Suppressor macrophage treated with lipopolysaccharide for 4 hours (primary cell): ENCODE results near the gene KLK13.

Source experiments
- DNase-seq: peaks from one replicate; pipeline ENCODE4 v3.0.0-alpha.2; 2020

KLK13 gene, protein sequence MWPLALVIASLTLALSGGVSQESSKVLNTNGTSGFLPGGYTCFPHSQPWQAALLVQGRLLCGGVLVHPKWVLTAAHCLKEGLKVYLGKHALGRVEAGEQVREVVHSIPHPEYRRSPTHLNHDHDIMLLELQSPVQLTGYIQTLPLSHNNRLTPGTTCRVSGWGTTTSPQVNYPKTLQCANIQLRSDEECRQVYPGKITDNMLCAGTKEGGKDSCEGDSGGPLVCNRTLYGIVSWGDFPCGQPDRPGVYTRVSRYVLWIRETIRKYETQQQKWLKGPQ

DNA sequence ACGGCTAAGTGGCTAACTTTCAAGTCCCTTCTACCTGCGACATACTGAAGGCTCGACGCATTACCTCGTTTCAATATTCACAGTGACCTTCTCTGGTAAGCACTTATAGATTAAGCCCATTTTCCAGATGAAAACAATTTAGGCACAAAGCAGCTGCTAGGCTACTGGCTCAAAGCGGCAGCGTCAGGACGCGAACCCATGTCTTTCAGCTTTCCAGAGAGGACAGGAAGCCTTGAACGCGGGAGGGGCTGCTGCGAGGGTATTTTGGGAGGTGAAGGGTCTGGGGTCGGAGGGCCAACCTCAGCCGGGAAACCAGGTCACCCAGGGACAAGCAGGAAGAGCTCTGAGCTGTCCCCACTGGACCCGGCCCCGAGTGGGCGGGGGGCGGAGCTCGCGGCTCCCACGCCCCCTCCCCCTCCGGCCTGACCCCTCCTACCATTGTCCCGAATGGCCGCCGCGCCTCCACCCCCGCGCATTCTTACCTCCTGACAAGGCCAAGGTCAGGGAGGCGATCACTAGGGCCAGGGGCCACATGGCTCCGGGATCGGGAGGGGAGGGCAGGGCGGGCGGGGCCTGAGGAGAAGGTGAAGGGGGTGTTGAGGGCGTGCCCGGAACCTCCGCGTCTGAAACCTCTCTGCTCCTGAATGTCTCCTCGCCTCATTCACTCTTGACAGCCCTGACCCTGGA, at the start of gene KLK13:
TSS of gene KLK13 (minus strand) at position 559 of the 687 bp plus-strand sequence. CDS start at position 534, 25 bp downstream.
- peak; percentile 6 for DNase-seq

DNA sequence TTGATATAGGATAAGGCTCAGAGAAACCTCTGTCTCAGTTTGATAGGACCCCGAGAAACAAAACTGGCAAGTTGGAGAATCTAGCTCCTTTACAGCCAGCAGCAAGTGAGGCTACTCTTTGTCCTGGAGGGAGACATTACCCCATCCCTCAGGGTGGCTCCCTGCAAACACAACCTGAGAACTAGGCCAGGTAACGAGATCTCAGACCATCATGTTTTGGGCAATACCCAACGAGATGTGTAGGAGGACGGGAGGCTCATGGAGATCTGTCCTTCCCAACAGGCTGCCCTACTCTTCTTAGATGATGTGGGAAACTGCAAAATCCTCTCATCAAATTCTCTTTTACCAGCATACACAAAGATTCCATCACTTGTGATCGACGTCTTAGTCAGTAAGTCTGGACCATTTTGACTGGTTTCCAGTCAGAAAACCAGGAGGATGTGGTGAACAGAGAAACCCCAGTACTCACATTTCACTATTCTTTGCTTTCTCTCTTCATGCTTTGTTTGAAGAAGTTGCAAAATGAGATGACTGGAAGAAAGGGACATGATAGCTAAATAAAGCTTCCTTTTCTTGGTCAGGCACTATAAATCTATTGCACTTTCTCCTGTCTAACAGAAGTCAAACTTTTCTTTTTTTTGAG, 49.3 kb upstream of the KLK13 start:
- DNase-seq = peak; percentile 88

DNA sequence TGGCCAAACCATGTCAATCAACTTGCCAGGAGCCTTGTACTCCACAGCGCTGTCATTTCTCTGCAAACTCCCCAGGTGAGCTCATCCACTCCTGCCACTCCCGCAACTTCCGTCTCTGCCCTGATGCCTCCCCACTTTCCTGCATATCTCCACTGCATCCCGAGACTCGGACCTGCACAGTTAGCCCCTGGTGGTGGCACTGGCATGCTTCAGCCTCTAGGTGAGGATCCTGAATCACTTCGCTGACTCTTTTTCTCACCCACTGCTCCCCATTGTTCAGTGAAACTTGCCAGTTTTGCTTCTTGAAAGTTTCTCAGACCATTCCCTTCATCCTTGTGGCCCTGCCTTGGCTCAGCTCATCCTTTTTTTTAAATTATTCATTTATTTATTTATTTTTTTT, 46.7 kb upstream of the KLK13 start:
- DNase-seq = no peak

DNA sequence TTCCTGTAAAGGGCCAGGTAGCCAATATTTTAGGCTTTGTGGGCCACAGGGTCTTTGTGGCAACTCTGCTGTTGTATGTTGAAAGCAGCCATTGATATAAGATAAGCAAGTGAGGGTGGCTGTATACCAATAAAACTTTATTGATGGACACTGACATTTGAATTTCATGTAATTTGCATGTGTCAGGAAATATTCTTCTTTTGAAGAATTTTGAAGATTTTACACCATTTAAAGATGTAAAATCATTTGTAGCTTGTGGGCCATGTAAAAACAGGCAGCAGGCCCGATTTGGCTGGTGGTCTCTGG, 45.7 kb upstream of the KLK13 start:
- no peak for DNase-seq

DNA sequence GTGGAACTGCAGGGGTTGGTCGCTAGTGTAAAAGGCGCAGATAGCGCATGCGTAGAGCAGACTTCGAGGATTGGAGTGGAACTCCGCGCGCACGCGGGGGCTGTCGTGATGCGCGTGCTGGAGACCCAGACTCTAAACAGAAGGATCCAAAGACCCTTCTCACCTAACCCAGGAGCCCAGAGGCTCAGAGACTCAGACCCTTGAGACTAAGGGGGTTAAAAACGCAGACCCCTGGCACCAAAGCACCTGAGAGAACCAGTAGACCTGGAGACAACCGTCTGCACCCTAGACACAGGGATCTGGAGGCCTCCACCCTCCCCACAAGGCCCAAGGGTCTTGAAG, 43.9 kb upstream of the KLK13 start:
- no peak for DNase-seq

DNA sequence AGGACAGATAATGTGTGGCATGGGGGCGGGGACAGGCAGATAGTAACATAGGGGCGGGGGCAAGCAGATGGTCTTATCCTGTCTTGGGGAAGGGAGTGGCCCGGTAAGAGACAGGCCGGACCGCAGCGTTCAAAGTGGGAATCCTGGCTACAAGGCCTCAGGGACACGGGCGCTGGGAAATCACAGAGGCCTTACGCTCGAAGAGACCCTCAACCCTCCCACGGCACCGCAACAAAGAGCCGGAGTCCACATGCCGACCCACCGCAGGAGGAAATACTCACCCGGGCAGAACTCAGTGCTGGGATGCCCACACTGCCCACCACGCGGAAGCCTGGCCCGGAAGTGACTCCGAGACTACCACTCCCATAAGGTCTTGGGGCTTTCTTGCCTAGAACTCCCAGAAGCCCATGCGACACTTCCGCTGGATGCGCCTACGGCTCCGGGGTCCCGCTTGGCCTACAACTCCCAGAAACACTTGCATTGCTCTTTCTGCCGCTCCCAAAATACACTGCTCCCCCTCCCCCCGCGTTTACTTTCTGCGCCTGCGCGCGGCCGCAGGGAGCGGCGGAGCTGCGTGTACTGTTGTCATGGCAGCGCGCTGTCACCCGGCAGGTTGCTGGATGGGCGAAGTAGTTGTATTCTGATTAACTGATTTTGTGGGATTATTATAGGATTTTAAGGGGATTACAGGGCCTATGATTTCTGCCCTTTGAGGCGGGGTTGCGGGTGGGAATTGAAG, 43.3 kb upstream of the KLK13 start, which contains the start of gene CTU1:
TSS of gene CTU1 (minus strand) at position 344 of the 739 bp plus-strand sequence. CDS start 3,840 bp downstream, outside the sequence.
- peak; percentile 99 for DNase-seq

DNA sequence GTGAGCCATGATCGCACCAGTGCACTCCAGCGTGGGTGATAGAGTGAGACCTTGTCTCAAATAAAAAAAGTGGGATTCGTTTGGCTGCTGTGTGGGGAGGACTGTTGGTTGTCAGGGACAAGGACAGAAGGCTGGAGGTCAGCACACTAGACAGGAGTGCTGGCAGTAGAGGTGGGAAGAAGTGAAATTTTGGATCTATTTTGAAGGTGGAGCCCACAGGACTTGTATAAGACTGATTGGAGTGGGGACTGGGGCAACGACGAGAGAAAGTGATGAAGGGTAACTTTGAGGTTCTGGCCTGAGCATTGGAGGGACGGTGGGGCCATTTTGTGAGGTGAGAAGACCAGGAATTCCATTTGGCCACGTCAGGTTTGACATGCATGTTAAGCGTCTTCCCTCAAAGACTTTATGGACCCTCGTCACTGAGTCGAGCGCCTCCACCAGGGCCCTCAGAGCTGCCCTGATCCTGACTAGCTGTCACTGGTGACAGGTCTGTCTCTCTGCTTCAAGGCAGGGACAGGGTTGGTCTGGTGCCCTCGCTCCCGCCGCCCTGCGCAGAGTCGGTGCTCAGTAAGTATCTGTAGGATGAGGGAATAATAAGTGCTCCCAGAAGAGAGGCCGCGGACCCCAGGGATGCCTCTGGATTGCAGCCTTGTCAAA, 42.6 kb upstream of the KLK13 start:
- DNase-seq = no peak

DNA sequence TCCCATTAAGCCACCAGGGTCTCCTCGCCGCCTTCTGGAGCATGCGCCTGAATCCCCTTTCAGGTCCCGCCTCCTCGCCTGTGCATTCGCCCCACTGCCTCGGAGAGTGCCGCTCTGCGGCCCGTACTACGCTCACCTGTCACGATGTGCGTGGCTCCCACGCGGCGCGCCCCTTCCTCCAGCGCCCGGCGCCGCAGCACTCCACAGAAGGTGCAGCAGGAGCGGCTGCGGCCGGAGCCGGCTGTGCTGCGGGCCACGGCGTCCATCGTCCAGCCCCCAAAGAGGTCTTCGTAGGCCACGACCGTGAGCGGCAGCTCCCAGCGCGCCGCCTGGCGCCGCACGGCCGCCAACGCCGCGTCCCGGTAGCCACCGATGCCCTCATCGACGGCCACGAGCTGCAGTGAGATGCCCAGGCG, 39.0 kb upstream of the KLK13 start:
- no peak for DNase-seq

DNA sequence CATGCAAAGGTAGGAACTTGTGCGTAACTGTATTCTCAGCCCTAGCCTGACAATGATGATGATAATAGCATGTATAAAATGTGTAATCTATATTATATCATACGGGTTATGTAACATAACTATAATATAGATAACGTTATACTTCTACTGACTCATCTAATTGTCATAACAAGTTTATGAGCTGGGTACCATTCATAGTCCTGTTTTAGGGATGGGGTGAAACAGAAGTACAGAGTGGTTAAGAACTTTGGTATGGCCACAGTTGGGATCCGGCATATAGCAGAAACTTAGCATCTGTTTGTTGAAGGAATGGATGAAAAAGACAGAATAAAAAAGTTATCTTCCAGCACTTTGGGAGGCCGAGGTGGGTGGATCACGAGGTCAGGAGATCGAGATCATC, 38.1 kb upstream of the KLK13 start:
- no peak for DNase-seq

DNA sequence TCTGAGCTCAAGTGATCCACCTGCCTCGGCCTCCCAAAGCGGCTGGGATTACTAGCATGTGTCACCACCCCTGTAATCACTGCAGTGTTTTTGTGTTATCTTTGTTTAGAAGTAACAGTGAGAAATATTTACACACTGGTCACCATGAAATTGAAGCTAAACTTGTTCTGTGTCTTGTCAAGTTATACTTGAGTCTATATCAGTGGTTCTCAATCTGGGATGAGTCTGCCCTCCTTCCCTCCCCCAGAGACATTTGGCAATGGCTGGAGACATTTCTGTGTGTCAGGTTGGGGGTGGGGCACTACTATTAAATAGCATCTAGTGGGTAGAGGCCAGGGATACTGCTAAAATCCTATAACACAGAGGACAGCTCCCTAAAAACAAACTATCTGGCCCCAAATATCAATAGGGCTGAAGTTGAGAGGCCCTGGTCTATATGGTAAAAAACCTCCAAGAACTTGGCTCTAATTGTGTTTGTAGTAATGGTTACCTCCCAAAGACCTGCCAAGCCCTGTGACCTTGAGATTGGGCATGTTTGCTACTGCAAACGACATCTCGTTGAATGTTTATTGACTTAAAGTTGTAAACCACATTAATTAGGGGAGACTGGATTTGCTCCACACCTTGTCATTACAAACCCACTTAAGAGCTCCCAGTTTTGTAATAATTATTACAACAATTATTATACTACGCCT, 36.4 kb upstream of the KLK13 start:
- DNase-seq = no peak

DNA sequence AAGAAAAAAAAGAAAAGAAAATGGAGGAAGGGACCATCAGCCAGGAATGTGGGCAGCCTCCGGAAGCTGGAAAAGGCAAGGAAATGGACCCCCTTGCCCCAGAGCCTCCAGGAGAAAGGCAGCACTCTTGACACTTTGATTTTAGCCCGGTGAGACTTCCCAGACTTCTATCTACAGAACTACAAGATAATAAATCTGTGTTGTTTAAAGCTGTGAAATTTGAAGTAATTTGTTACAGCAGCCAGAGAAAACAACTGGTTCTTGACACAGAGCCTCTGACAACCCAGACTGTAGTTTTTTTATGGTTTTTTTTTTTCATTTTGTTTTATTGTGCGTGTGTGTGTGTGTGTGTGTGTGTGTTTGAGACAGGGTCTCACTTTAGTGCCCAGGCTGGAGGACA, 35.7 kb upstream of the KLK13 start:
- DNase-seq = no peak

DNA sequence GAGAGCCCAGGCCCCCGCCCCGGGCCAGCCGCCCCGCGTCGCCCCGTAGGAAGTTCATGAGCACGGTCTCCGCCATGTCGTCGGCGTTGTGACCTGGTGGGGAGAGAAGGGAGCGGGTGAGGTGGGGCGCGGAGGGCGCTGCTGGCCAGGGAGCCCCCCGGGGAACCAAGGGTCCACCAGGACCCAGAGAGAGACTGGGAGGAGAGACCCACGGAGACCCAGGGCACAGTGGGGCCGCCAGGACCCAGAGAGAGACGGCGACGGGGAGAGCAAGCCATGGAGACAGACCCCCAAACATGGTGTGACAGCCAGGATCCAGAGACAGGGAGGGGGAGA, 34.1 kb upstream of the KLK13 start:
- no peak for DNase-seq

DNA sequence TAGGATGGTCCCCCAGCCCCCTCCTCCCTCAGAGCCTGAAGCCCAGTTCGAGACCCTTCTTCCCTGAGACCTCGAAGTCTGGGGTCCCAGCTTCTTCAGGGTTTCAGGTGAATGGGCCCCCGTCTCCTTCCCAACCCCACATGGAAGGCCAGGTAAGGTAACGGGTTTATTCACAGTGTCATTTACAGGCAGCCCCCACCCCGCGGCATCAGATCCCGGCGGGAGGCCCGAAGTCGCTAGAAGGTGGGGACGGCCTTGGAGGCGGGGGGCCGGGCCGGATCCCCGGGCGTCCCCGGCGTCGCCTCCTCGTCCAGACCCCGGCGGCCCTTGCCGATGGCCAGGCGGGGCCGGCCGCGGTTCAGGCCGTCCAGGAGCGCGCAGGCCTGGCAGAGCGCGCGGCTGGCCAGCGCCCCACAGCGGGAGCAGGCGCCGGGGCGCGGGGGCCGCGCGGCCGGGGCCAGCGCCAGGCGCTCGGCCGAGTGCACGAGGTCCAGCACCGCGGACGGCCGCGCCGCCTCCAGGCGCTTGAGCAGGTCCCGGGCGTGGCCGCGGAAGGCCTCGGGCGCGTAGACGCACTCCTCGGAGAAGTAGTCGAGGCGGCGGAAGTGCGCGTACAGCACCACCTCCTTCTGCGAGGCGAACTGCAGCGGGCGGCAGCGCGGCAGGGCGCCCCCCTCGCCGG, 33.6 kb upstream of the KLK13 start:
- peak; percentile 43 for DNase-seq

DNA sequence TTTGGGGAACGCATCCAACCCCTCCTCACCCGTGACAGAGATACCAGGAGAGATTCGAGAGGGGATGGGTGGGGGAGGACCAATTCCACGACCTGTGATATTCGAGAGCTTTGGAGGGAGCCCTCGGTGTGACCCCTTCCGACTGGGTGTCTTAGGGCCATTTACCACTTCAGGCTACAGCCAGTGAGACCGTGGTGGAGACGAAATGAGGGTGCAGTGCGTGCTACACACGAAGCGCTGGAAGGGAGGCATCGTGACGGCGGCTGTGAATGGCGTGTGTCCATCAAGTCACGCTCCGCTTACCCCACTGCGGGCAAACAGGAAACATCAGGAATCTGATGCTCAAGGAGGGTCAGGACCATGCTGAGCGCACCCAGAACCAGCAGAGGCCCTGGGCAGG, 32.9 kb upstream of the KLK13 start:
- DNase-seq = no peak

DNA sequence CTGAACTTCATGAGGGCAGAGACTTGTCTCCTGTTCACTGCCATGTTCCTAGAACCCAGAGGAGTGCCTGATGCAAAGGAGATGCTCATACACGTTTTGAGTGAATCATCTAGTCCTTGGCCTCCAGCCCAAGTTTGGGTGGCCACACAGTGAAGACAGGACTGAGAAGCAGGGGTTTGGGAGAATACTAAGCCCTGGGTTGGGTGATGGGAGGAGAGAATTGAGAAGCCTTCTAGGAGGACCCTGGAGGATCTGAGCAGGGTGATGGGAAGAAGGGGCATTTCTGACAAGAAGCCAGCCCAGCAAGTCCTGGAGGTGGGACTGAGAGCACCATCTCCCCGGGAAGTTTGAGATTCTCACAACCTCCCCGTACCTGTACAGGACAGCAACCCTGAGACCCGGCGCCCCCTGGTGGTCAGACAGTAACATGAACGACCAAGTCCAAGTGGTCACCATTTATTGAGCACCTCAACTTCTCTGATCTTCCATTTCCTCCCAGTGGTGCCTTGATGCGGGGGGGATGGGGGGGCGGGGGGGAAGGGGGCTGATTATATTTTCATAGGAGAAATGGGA, 32.4 kb upstream of the KLK13 start:
- DNase-seq = peak; percentile 59

DNA sequence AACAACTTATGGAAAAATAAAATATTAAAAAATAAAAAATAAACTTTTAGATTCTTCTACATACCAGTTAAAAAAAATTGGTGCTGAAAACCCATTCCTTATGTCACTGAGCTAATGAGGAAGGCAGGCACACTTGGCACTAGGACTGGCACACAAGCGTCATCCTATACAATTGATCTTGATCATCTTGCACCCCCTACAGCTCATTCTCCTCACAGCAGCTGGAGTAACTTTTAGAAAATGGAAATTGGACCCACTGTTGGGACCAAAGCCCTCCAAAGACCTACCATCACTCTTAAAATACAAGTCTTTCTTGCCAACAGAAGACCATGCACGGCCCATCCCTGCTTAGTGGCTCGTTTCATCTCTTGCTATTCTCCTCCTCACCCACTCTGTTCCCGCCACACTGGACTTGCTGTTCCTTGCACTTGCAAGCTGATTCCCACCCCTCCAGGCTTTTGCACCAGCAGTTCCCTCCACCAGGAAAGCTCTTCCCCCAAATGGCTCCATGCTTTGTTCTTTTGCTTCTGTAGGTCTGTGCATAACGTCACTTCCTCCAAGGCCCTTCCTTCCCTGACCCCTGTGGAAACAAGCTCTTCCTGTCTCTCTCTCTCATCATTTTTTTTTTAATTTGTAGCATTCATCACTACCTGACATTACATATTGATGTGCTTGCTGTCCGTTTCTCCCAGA, 31.7 kb upstream of the KLK13 start:
- no peak for DNase-seq

DNA sequence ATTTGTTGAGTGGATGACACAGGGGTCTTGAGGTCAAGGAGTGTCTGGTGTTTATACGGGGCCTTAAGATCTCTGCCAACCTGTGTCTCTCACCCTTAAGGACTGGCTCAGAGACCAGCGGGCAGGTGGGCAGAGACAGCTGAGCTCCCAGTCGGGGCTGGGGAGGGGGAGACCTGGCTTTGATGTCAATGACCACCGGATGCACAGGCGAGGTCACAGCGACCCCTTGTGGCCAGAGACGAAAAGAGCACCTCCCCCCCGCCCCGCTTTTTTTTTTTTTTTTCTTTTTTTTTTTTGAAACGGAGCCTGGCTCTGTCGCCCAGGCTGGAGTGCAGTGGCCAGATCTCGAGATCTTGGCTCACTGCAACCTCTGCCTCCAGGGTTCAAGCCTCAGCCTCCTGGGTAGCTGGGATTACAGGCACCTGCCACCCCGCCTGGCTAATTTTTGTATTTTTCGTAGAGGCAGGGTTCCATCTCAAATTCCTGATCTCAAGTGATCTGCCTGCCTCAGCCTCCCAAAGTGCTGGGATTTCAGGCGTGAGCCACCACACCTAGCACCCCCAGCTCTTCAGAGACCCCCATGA, 29.9 kb upstream of the KLK13 start:
- peak; percentile 54 for DNase-seq

DNA sequence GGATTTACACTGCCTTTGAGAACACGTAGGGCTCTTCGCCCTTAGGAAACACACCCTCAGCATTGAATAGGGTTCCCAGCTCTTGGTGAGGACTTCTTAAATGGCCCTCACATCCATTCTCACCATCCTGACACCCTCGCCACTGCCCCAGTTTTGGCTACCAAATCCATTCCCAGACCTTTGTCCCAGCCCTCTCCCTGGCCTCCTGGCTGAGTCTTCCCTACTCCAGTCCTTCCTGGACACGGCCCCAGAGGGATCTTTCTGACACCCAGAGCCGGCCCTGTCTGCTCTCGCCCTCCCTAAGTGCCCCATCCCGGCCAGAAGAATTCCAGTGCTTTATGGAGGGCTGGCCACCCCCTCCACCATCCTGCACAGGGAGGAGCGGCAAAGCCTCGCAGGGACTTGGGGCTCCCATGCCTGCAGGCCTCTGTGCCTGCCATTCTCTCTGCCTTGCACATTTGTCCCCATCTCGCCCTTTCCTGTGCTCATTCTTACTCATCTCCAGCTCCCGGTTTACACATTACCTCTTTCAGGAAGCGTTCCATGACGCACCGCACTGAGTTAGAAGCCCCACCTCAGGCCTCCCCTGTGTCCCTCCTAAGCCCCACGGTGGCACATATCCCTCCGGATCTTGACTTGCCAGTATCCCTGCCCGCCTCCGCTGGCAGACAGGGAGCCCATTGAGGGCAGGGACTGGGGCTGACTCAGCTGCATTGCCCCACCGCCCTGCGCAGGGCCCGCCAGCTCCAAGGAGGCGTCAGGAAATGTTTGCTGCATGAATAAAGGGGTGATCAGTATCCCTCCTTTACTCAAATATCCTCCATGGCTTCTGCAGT, 28.8 kb upstream of the KLK13 start:
- no peak for DNase-seq

DNA sequence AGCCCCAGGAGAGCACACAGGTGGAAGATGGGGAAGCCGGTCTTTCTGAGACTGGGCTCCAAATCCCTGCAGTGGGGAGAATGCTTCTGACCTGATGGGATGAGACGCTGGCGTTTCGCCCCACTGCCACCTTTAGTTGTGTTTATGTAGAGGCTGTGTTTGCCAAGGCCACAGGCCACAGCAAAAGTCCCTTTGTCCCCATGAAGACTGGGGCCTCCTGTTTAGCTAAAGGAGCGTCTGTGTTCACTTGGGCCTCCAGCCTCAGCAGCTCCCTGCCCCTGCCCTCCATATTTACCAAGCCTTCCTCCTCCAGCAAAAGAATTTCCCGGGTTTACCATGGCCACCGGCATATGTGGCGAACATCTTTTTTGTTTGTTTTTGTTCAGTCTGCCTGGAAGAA, 28.2 kb upstream of the KLK13 start:
- no peak for DNase-seq
